ENCODE results near the gene CA5A. TPM values are rescaled to one million over a fixed set of nuclear protein-coding genes. Genes with fewer than 3 reads are reported as not detected.
A peak's percentile ranks its signal among the peaks of the same experiment; 100 is the strongest.
"Not testable (repeated sequence)": the region's sequence is repeated elsewhere in the genome, so short reads cannot be mapped to it uniquely, and the experiment has no call there.

CA5A gene
- total and polyA plus RNA-seq, 8 donors = 0.09 to 0.77 (median 0.16) TPM

DNA sequence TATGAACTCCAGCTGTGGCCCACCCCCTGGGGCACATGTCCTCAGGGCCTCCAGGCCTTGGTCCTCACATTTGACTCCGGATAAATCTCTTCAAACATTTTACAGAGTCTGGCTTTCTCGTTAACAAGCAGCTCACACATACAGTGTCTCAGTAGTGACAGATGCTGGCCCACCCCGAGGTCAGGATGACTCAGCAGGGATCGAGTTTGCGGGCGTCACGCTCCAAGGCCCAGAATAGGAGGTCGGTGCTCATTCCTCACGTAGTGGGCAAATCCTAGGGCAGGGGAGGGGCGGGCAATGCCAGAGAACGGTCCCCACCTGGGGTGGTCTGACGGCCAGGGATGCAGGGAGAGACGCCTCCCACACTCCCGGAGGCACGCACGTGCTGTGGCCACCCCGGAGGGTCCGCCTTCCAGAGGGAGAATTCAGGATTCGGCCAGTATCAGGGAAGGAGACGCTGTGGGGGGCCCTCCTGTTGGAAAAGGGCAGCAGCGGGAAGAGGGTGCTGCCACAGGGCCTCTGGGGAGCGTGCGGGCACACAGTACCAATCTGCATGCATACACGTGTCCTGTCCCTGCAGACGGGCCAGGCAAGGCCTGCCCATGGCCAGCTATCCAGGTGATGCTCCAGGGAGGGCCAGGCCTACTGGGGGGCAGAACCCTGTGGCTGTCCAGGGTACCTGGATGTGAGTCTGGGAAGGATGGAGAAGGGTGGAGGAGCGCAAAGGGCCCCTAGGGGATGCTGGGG is 75.6 kb downstream of the CA5A start:
- Histone ChIP-seq H3K4me1 (peaks cover 0 to 28% of the 10 kb centered on the region in 2 donors), H3K36me3 (peaks cover 0 to 5% of the 10 kb centered on the region in 2 donors), H3K4me3 (no peak overlapping the region), H3K27me3 (no peaks in the 10 kb centered on the region), H3K9me3 (no peaks in the 10 kb centered on the region), H3K27ac (no peak overlapping the region)
- intact Hi-C loops (cut with DNase I) = no loop called here
- TF ChIP-seq, protein P1, sequence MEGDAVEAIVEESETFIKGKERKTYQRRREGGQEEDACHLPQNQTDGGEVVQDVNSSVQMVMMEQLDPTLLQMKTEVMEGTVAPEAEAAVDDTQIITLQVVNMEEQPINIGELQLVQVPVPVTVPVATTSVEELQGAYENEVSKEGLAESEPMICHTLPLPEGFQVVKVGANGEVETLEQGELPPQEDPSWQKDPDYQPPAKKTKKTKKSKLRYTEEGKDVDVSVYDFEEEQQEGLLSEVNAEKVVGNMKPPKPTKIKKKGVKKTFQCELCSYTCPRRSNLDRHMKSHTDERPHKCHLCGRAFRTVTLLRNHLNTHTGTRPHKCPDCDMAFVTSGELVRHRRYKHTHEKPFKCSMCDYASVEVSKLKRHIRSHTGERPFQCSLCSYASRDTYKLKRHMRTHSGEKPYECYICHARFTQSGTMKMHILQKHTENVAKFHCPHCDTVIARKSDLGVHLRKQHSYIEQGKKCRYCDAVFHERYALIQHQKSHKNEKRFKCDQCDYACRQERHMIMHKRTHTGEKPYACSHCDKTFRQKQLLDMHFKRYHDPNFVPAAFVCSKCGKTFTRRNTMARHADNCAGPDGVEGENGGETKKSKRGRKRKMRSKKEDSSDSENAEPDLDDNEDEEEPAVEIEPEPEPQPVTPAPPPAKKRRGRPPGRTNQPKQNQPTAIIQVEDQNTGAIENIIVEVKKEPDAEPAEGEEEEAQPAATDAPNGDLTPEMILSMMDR (IDR thresholded peaks at IDR 0.05) = no peak
- DNase-seq = no peak
- no peak for ATAC-seq

DNA sequence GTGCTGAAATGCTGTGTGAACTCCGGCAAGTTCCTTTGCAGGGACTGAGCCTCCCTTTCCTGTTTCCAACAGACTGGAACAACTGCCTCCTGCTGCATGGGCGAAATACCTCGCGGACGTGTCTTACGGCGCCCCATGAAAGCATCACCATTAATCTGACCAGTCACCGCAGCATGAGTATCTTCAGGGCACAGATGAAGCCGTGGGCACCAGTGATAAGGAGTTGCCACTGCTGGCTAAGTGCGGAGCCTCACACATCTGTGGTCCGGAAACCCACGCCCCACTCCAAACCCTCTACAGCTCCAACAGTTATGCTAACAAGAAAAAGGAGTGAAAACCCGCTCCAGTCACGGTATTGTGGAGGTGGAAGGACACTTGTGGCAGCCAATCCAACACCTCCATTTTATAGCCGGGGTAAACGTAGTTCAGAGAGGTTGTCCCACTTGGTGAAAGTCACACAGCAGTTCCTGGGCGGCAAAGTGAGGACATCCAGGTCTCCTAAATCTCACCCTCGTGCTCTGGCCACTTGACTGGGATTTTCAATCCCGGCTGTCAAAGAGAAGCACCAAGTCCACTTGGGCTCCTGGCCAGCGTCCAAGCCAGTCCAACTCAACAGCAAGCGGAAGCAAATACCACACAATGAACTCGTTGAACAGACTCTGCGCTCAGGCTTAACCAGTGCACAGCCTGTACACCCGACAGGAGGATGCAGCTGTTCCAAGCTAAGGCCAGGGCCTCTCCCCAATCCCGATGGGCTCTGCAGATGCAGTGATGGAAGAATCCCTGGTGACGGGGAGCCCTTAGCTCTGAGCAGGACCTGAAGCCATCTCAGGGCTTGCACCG is 78.0 kb downstream of the CA5A start:
- H3K4me3 ChIP-seq; H3K9me3 ChIP-seq; H3K36me3 ChIP-seq; intact Hi-C loops (cut with DNase I); H3K27me3 ChIP-seq; H3K27ac ChIP-seq: not testable (repeated sequence)
- H3K4me1 ChIP-seq = peaks cover under 1 to 42% of the 10 kb centered on the region in 2 donors
- DNase-seq = peak in 2 of 4 donors; percentile 26 to 75
- peak; percentile 35 for ATAC-seq

DNA sequence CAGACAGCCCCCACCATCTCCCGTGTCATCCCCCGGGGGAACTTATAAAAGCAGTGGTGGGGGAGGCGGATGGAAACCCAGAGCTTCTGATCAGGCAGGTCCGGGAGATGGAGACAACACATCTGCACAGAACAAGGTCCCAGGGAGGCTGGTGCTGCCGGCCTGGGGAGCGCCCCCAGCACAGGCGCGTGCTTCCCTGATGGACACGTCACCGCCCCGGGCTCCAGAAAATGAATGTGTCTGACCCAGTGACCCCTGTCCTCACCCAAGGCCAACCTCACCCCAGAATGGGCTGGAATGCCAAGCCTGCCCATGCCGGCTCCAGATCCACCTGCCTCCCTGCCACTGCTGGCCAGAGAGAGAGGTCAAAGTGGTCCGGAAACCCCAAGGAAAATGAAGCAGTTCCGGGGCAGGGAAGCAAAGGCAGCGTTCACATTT is 79.5 kb downstream of the CA5A start:
- Histone ChIP-seq H3K9me3 (no peaks in the 10 kb centered on the region), H3K4me1 (peaks cover 8 to 55% of the 10 kb centered on the region in 2 donors), H3K27me3 (no peaks in the 10 kb centered on the region), H3K4me3 (peak overlapping the region in 1 of 2 donors; percentile 13), H3K27ac (peak overlapping the region in 1 of 2 donors; percentile 89), H3K36me3 (no peaks in the 10 kb centered on the region)
- intact Hi-C loops (cut with DNase I) = no loop called here
- ATAC-seq (no peak), DNase-seq (no peak)
- TF ChIP-seq, protein P1 (IDR thresholded peaks at IDR 0.05) = no peak

DNA sequence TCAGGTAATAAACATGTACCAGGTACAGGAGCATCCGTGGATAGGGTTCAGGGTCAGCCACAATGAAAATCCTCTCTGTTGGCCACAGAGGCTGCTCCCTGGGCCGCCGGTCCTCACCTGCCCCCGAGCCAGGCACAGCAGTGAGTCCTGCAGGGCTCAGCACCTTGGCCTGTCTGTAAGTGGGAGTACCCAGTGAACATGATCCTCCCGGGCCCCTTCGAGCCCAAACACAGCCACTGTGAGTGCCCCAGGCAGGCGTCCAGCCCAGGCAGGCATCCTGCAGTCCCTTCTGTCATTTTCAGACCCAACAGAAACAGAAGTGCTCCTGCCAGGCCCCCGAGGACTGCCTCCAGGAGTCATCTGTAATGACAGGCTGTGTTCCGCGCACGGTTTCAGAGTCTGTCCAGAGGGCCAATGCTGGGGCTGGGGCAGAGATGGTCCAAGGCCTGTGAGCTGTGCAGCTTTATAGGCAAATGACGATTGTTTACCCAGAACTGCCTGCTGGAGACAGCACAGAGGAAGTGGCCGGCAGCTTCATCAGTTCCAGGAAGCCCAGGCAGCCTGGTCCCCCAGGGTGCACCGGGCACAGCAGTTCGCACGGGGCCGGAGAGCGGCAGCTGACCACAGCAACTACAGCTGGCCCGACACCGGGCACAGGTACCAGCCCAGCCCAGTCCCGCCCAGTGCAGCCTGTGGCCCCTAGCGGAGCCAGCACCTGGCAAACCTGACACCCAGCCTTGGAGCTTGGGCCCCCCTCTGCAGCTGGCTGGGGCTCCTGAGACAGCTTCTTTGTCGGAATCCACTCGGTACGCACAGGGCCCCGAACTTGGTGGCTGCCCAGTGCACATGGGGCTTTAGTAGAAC is 80.2 kb downstream of the CA5A start:
- intact Hi-C loops (cut with DNase I) = no loop called here
- H3K4me3 ChIP-seq = peak overlapping the region in 1 of 2 donors; percentile 13
- no peaks in the 10 kb centered on the region for H3K9me3 ChIP-seq
- DNase-seq (peak in 2 of 4 donors; percentile 84 to 93), ATAC-seq (peak; percentile 27)
- peaks cover 8 to 55% of the 10 kb centered on the region in 2 donors for H3K4me1 ChIP-seq
- TF ChIP-seq, protein P1 (IDR thresholded peaks at IDR 0.05) = no peak
- H3K27ac ChIP-seq = peak overlapping the region; percentile 73 to 89
- peaks cover 0 to 6% of the 10 kb centered on the region in 2 donors for H3K36me3 ChIP-seq
- no peaks in the 10 kb centered on the region for H3K27me3 ChIP-seq

DNA sequence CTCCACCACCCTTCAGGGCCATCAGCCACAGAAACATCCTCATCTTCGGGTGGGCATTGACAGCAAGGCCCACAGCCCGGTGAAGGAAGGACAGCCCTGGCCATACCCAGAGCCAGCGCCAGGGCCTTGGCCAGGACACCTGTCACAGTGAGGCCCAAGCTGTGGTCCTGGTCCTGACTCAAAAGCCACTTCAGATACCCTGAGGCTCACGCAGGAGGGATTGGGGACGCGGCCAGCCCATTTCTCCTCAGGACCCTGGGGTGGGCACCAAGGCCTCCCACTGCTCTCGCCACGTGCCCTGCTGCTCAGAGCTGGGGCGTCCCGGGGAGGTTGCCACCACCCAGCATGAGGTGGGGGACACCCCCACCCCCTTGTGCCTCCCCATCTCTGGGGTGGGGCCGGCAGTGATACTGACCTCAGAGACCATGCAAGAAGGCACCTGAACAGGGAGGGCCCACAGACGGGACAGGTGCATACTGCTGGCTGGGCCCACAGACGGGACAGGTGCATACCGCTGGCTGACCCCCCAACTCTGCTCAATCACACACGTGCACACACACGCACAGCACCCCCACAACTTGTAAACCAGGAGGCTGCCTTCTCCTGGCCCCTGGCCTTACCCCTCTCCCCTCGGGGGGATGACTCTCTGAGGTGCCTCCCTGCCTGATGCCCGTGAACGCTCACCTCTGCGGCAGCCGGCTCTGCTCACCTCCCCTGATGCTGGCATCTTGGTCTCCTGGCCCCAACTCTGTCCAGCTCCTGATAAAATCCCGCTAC is 81.2 kb downstream of the CA5A start:
- peak overlapping the region in 1 of 2 donors; percentile 89 for H3K27ac ChIP-seq
- no peaks in the 10 kb centered on the region for H3K9me3 ChIP-seq
- H3K27me3 ChIP-seq = no peaks in the 10 kb centered on the region
- TF ChIP-seq, protein P1 (IDR thresholded peaks at IDR 0.05) = no peak
- intact Hi-C loops (cut with DNase I) = no loop called here
- H3K4me3 ChIP-seq = no peak overlapping the region
- DNase-seq = peak in 1 of 4 donors; percentile 74
- H3K36me3 ChIP-seq = peaks cover 0 to 16% of the 10 kb centered on the region in 2 donors
- peaks cover 8 to 62% of the 10 kb centered on the region in 2 donors for H3K4me1 ChIP-seq
- no peak for ATAC-seq
